Heart left ventricle (tissue), 16 donors: ENCODE measurements around the gene SLC7A7. TPM values are rescaled to one million over a fixed set of nuclear protein-coding genes. Genes with fewer than 3 reads are reported as not detected.

ENCODE experiments used
- ATAC-seq, 4 donors: fragments of 200-7000 bp; cut with Tn5 transposase; one replicate each; pipeline ENCODE4 v1.9.1; 2020 to 2022; ENCODE audit warnings: moderate library complexity in 4 of 4, mild to moderate bottlenecking in 3 of 4, moderate number of reproducible peaks in 1 of 4
- DNase-seq, 5 donors: peaks; one replicate each; pipeline ENCODE4 v3.0.0-alpha.2; 2020
- H3K27ac ChIP-seq, 12 donors: fragments of 200-600 bp; sonication (generic) in 4 of 12; one replicate each; pipeline versions ENCODE4 v1.5.0 to v1.8.0; 2016 to 2022; ENCODE audit warnings: mild to moderate bottlenecking in 2 of 12
- H3K27me3 ChIP-seq, 9 donors: fragments of 200-600 bp; sonication (generic) in 2 of 9; one replicate each; pipeline versions ENCODE4 v1.5.1 to v1.8.0; 2016 to 2022; ENCODE audit warnings: mild to moderate bottlenecking in 3 of 9
- H3K36me3 ChIP-seq, 9 donors: fragments of 200-600 bp; sonication (generic) in 2 of 9; one replicate each; pipeline versions ENCODE4 v1.5.0 to v1.8.0; 2018 to 2022; ENCODE audit warnings: mild to moderate bottlenecking in 2 of 9
- H3K4me1 ChIP-seq, 12 donors: fragments of 200-600 bp; sonication (generic) in 4 of 12; one replicate each; pipeline versions ENCODE4 v1.5.0 to v1.8.0; 2016 to 2022; ENCODE audit warnings: mild to moderate bottlenecking in 3 of 12
- H3K4me3 ChIP-seq, 12 donors: fragments of 200-600 bp; sonication (generic) in 4 of 12; one replicate each; pipeline versions ENCODE4 v1.5.0 to v1.8.0; 2017 to 2022; ENCODE audit warnings: mild to moderate bottlenecking in 9 of 12, moderate library complexity in 4 of 12
- H3K9me3 ChIP-seq, 12 donors: fragments of 200-600 bp; sonication (generic) in 4 of 12; one replicate each; pipeline versions ENCODE4 v1.5.0 to v1.8.0; 2016 to 2022; ENCODE audit warnings: mild to moderate bottlenecking in 1 of 12
- CTCF ChIP-seq, 12 donors: fragments of 200-600 bp; sonication (generic) in 4 of 12; IDR thresholded peaks; one replicate each; pipeline versions ENCODE4 v1.5.0 to v1.8.0; 2018 to 2022; ENCODE audit warnings: antibody characterized with exemption in 12 of 12, mild to moderate bottlenecking in 5 of 12
- POLR2A ChIP-seq, 2 donors: fragments of 450-650 bp; IDR thresholded peaks; one replicate each; pipeline ENCODE4 v1.6.1; 2017; ENCODE audit warnings: antibody characterized with exemption in 2 of 2, mild to moderate bottlenecking in 2 of 2, moderate library complexity in 2 of 2
- WGBS, 4 donors: extraction: QIAGEN DNeasy Blood & Tissue Kit in 2 of 4; methylation state at CpG; one replicate each; pipeline versions ENCODE4 v1.1.5 to v1.1.7; 2013 to 2018; 5-methylcytosine and 5-hydroxymethylcytosine counted together
- intact Hi-C, 10 donors: fragments of 100-400 bp; cut with DNase I; formaldehyde crosslinking; loops; one replicate each; pipeline versions ENCODE4 v1.11.1 to v1.14.2; 2022
- polyA plus RNA-seq, 2 donors: library from polyadenylated mRNA; stranded (reverse); fragments of 200-250 nt; gene quantifications; one replicate each; pipeline ENCODE4 v1.2.3, GENCODE V29; 2013
- total RNA-seq, 9 donors: library from RNA; depleted of rRNA in 2 of 9; stranded (reverse); fragments of >200 nt in 2 of 9; fragmentation: NEBNext Ultra II Directional in 3 of 9; extraction: Animal tissue kit (Norgen Biotek cat#: 25700) in 3 of 9; gene quantifications; one replicate each; pipeline versions ENCODE4 v1.1.0 to v1.2.4, GENCODE V29; 2016 to 2023
- donor health status: ischemic (EF 13 %, LVEDD 7.1; RV severe dilation, severe dysfunction).
- donor health status: healthy with polysubstance abuse.
- donor health status: DM: no; HTN: yes; CAD: no.
- donor health status: DM: no; HTN: no; CAD: no.
- donor health status: ischemic (EF 25% LVEDD 6.9; RV normal size, moderate dysfunction).
- donor health status: ischemic (EF 25% LVEDD 5.7; RV mildly dilated, moderate dysfunction).
- donor health status: healthy.
- donor health status: DM: yes; HTN: yes; CAD: no.
- donor health status: ischemic (EF 35%, LVEDD 5.7; RV mildly dilated, moderate dysfunction).
- donor health status: nonischemic (EF 11% LVEDD 7.7; RV severe dilation, severe dysfunction).
- donor health status: DM: yes; HTN: yes; CAD: no.
- donor health status: PGD.
- donor health status: ischemic (EF 29% LVEDD 5.4; RV normal size, mild dysfunction).
- donor health status: nonischemic (EF 23%, LVEDD 6.1; RV moderate dilation, normal function).

The SLC7A7 gene
- total and polyA plus RNA-seq, 11 donors, result 1.3 to 28.0 (median 3.8) TPM

DNA sequence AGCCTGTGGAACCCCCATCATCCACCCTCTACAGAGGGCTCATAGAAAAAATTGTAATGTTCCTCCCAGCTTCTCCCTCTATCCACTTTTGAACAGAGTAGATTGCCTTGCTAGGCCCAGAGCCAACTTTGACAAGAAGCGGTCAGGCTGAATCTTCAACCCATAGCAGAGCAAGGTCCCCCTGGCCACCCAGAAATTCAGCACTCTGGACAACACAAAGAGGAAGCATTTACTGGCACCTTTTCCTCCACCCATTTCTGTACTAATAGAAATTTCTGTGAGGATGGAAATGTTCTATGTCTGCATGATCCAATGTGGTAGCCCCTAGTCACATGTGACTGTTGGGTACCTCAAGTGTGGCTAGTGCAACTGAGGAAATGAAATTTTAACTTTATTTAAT, 91.4 kb downstream of the SLC7A7 start:
- Histone ChIP-seq H3K9me3 (peaks cover 0 to 14% (median 1%) of the 10 kb centered on the region in 12 donors), H3K36me3 (no peaks in the 10 kb centered on the region), H3K4me3 (no peak overlapping the region), H3K27ac (no peak overlapping the region), H3K4me1 (no peaks in the 10 kb centered on the region), H3K27me3 (no peaks in the 10 kb centered on the region)
- TF ChIP-seq CTCF (IDR thresholded peaks at IDR 0.05) (no peak), POLR2A (IDR thresholded peaks at IDR 0.05) (no peak)
- 74 to 92% (median 85%) methylated on average over 1 of the region's 1 CpG for WGBS, 4 donors
- DNase-seq (no peak), ATAC-seq (no peak)
- intact Hi-C loops, result no loop called here

Other genes starting within 250 kb of the SLC7A7 start
- 100 to 1,000 TPM; 108 to 236 (median 147) TPM for gene DAD1, start 226.2 kb downstream of the SLC7A7 start, total RNA-seq
- 100 to 1,000 TPM; 129 to 402 TPM for gene DAD1, start 226.2 kb downstream of the SLC7A7 start, polyA plus RNA-seq
- 10 to 100 TPM; 16.8 to 35.5 (median 25.9) TPM for gene ABHD4, start 217.1 kb downstream of the SLC7A7 start, total RNA-seq
- 10 to 100 TPM; 10.4 to 18.0 TPM for gene ABHD4, start 217.1 kb downstream of the SLC7A7 start, polyA plus RNA-seq
- under 1 TPM in 1 of 9 donors, not detected in 8; 0.06 TPM for gene OR6J1, start 171.1 kb downstream of the SLC7A7 start, total RNA-seq
- gene OR6J1, start 171.1 kb downstream of the SLC7A7 start, polyA plus RNA-seq, result not detected
- gene OXA1L, start 48.7 kb downstream of the SLC7A7 start, total RNA-seq, result 100 to 1,000 TPM in 7 of 9 donors, 10 to 100 TPM in 2; 91.5 to 205 (median 143) TPM
- gene OXA1L, start 48.7 kb downstream of the SLC7A7 start, polyA plus RNA-seq, result 100 to 1,000 TPM; 139 to 162 TPM
- 100 to 1,000 TPM in 5 of 9 donors, 10 to 100 TPM in 4; 80.4 to 185 (median 107) TPM for gene MRPL52, start 14.5 kb upstream of the SLC7A7 start, total RNA-seq
- 100 to 1,000 TPM in 1 of 2 donors, 10 to 100 TPM in 1; 83.4 to 177 TPM for gene MRPL52, start 14.5 kb upstream of the SLC7A7 start, polyA plus RNA-seq
- gene MMP14, start 21.1 kb upstream of the SLC7A7 start, total RNA-seq, result 10 to 100 TPM; 14.0 to 90.6 (median 24.8) TPM
- 10 to 100 TPM; 18.9 to 25.7 TPM for gene MMP14, start 21.1 kb upstream of the SLC7A7 start, polyA plus RNA-seq
- 100 to 1,000 TPM in 3 of 9 donors, 10 to 100 TPM in 6; 47.9 to 128 (median 64.5) TPM for gene LRP10, start 56.3 kb upstream of the SLC7A7 start, total RNA-seq
- gene LRP10, start 56.3 kb upstream of the SLC7A7 start, polyA plus RNA-seq, result 10 to 100 TPM; 11.0 to 99.9 TPM
- gene REM2, start 67.8 kb upstream of the SLC7A7 start, total RNA-seq, result under 1 TPM in 1 of 9 donors, not detected in 8; 0.21 TPM
- gene REM2, start 67.8 kb upstream of the SLC7A7 start, polyA plus RNA-seq, result under 1 TPM in 1 of 2 donors, not detected in 1; 0.06 TPM
- gene RBM23, start 103.7 kb upstream of the SLC7A7 start, total RNA-seq, result 10 to 100 TPM; 35.4 to 45.0 (median 41.6) TPM
- gene RBM23, start 103.7 kb upstream of the SLC7A7 start, polyA plus RNA-seq, result 10 to 100 TPM; 14.8 to 52.7 TPM
- gene PRMT5, start 113.9 kb upstream of the SLC7A7 start, total RNA-seq, result 10 to 100 TPM; 37.2 to 60.2 (median 48.8) TPM
- gene PRMT5, start 113.9 kb upstream of the SLC7A7 start, polyA plus RNA-seq, result 100 to 1,000 TPM in 1 of 2 donors, 10 to 100 TPM in 1; 10.4 to 101 TPM
- 10 to 100 TPM; 14.0 to 42.1 (median 19.6) TPM for gene HAUS4, start 141.7 kb upstream of the SLC7A7 start, total RNA-seq
- 10 to 100 TPM; 13.0 to 21.7 TPM for gene HAUS4, start 141.7 kb upstream of the SLC7A7 start, polyA plus RNA-seq
- gene AJUBA, start 167.1 kb upstream of the SLC7A7 start, total RNA-seq, result 10 to 100 TPM in 5 of 9 donors, 1 to 10 TPM in 4; 5.6 to 18.0 (median 13.0) TPM
- gene AJUBA, start 167.1 kb upstream of the SLC7A7 start, polyA plus RNA-seq, result 1 to 10 TPM; 6.4 to 9.9 TPM
- gene C14orf93, start 194.7 kb upstream of the SLC7A7 start, total RNA-seq, result 1 to 10 TPM; 3.8 to 7.6 (median 5.5) TPM
- 1 to 10 TPM; 3.4 to 4.0 TPM for gene C14orf93, start 194.7 kb upstream of the SLC7A7 start, polyA plus RNA-seq
- gene PSMB5, start 219.5 kb upstream of the SLC7A7 start, total RNA-seq, result 100 to 1,000 TPM; 113 to 186 (median 122) TPM
- 100 to 1,000 TPM in 1 of 2 donors, 10 to 100 TPM in 1; 75.7 to 233 TPM for gene PSMB5, start 219.5 kb upstream of the SLC7A7 start, polyA plus RNA-seq
- gene PSMB11, start 226.8 kb upstream of the SLC7A7 start, total RNA-seq, result not detected
- not detected for gene PSMB11, start 226.8 kb upstream of the SLC7A7 start, polyA plus RNA-seq
- gene CDH24, start 242.1 kb upstream of the SLC7A7 start, total RNA-seq, result 1 to 10 TPM in 8 of 9 donors, under 1 TPM in 1; 0.72 to 3.3 (median 1.9) TPM
- gene CDH24, start 242.1 kb upstream of the SLC7A7 start, polyA plus RNA-seq, result 1 to 10 TPM; 1.6 to 2.8 TPM